Smooth muscle cell of the brain vasculature (primary cell): ENCODE results near the gene EPB41L5.
A peak's percentile ranks its signal among the peaks of the same experiment; 100 is the strongest.
"Not testable (repeated sequence)": the region's sequence is repeated elsewhere in the genome, so short reads cannot be mapped to it uniquely, and the experiment has no call there.

Experiments used
- DNase-seq: peaks from one replicate; pipeline ENCODE4 v3.0.0-alpha.2; 2012; ENCODE audit warnings: low read depth, low spot score

The EPB41L5 gene

GRCh38 chr2:120100627-120101026, 87.8 kb downstream of the EPB41L5 start:
- no peak for DNase-seq

DNA sequence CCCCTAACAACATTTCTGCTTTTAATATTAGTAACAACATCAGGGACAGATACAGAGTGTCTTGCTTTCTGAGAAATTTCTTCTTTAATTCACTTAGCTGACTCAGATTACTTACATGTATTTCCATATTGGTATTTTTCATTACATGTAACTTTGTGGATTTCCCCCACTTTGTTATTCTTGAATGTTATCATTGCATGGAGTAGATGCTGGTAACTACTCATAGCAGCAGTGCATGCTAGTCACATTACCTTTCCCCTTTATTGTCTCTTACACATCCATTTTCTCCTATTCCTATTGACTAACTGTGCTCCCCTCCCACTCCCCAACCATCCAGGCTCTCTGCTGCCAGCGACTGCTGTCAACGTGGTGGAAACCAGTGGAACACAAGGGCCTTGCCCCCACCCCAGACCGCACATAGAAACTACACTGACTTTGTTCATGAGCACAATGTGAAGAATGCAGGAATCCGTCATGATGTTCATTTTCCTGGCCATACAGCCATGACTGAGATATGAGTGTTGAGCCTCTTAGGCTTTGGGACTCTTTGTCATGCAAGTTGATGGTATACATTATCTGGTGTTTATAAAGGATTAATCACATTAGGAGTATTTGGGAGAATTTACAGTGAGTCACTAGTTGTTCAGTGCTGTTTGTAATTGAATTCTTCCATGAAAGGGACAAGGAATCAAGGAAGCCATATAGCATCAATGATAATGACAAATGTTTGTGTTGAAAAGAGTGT, 91.0 kb downstream of the EPB41L5 start:
- DNase-seq, result no peak

GRCh38 chr2:120104772-120105171, 91.9 kb downstream of the EPB41L5 start:
- no peak for DNase-seq

DNA sequence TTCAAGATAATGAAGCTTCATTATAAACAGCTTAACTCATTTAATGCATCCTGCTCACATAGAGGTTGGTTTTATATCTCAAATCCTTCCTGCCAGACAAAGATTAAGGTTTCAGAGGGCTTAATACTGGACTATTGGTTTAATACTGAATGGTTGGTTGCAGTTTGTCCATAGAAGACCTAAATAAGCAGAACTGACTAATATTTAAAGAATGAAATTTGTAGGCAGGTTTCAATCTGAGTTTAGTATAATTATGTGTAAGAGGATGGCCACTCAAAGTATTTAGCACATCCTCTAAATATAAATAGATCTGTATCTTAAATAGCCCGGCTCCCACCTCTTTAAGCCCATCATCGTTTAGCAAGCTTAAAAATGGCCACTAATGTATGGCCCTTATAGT, 92.5 kb downstream of the EPB41L5 start:
- DNase-seq, result no peak

DNA sequence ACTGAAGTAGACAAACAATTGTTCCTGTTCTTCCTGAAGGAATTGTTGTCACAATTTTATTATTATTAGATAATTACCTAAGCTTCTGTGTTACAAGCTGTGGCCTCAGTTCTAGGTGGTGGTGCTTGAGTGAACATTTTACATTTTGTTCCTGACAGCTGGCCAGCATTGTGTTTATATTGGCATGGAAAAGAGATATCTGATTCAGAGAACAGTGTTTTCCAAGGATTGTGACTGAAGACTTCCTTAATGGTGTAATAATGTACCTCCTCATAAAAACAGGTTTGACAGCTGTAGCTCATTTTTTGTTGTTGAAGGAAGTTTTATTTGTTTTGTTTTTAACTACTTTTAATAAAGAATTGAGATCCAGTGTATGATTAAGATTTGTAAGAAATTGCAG, 95.2 kb downstream of the EPB41L5 start:
- peak; percentile 59 for DNase-seq

DNA sequence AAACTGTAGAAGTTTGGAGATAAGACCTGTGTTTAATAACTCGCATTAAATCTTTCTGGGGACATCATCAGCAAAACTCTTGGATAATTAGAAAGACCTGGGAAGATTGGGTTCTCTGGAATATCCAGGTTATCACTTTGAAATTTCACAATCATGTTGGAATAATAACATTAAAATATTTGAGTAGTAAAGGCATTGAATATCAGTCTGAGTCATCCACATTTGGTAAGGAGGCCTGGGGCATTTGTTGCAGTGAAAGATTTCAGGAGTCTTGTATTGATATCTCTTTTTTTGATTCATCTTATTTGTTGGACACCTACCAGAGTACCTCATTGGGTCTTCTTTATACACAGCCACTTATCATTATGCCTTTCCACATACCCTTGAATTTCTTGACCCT, 95.9 kb downstream of the EPB41L5 start:
- DNase-seq, result no peak

- DNase-seq, result no peak
Observed at GRCh38 chr2:120109186-120110061, 96.5 kb downstream of the EPB41L5 start.

DNA sequence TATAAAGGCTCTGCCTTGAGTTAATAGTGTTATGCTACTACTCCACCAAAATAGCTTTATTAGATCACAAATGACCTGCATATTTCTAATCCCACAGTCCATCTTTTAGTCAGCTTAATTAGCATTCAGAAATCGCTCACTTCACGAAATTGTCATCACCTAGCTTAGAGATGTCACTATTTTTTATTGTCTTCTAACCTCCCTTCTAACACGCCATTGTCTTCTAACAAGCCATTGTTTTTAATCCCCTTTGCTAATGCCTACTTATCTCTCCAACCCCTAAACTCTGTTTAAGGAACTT, 97.1 kb downstream of the EPB41L5 start:
- no peak for DNase-seq

DNA sequence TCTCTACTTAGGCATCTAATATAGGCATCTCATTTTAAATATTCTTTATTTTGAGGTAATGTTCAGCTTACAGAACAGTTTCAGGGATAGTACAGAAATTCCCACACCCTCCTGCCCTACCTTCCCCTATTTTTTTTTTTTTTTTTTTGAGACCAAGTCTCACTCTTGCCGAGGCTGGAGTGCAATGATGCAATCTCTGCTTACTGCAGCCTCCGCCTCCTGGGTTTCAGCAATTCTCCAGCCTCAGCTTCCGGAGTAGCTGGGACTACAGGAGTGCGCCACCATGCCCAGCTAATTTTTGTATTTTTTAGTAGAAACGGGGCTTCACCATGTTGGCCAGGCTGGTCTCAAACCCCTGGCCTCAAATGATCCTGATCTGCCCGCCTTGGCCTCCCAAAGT, 97.6 kb downstream of the EPB41L5 start:
- no peak for DNase-seq

GRCh38 chr2:120111193-120111592, 98.3 kb downstream of the EPB41L5 start:
- DNase-seq, result no peak

GRCh38 chr2:120118018-120118417, 105.1 kb downstream of the EPB41L5 start:
- no peak for DNase-seq

GRCh38 chr2:120118471-120118870, 105.6 kb downstream of the EPB41L5 start:
- no peak for DNase-seq

GRCh38 chr2:120121337-120121736, 108.5 kb downstream of the EPB41L5 start:
- DNase-seq, result not testable (repeated sequence)

- DNase-seq, result no peak
Observed at GRCh38 chr2:120123090-120123489, 110.2 kb downstream of the EPB41L5 start.

DNA sequence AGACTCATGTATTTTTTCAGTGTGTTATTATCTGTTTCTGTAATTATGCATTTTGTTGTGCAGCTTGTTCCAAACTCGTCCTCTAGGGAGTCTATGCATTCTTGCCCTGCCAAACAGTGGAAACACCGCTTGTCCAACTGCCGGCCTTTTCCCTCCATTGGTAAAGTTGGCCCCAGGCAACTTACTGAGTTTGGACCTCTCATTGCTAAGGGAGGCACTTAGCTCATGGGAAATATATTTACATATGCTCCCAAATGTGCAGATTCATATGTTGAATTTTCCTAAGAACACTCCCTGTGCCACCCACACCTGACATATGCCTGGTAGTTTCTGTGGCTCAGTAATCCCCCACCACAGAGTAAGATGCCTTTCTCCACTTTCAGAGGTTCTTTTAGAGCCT, 112.3 kb downstream of the EPB41L5 start:
- DNase-seq, result no peak

DNA sequence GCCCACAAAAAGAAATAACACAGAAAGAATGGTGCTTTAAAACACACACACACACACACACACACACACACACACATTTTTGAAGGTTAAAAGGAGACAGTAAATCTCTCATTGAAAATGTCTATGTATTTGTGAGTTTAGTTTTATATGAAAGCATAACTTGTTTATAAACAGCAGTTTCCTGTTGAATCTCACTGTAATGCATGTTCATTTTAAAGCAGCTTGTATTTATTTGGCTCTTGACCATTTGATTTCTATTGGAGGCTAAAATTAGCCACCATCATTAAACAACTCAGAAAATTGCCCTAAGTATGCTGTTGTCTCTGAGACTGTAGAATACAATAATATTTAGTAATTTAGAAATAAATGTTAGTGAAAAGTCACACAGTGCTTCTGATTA, 115.3 kb downstream of the EPB41L5 start:
- no peak for DNase-seq

DNA sequence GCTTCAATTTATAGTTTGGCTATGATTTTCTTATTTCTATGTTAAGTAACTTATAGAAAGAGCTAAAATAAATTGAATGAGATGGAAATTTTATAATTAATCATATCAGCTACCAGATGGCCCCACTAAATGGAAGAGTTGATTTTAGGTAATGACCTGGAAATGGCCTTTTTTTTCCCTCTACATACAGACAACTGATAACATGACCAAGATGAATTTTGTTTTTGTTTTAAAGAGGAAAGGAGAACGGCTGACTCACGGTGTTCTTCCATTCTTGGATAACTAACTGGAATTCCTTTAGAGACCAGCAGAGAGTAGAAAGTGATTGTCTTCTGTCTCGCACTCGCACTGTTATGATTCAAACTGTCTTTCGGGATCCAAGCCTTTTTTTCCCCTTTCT, 119.3 kb downstream of the EPB41L5 start:
- no peak for DNase-seq

DNA sequence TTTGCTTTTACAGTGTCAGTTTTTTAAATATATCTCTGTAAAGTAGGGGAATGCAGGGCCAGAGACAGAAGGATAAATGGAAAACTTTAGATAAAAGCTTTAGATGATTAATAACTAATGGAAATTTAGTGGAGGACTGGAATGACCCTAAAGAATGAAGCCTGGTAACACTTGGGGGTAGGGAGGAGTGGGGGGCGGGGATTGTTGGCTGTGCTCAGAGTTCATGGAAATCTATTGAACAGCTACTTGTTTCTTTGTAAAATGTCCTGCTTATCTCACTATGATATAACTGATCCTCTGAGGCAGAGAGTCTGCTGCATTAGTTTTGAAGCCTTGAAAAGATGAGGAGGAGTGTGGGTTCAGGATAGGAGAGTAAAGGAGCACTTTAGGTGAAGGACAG, 119.8 kb downstream of the EPB41L5 start:
- no peak for DNase-seq

- DNase-seq, result no peak
Observed at GRCh38 chr2:120133572-120134244, 120.8 kb downstream of the EPB41L5 start.

DNA sequence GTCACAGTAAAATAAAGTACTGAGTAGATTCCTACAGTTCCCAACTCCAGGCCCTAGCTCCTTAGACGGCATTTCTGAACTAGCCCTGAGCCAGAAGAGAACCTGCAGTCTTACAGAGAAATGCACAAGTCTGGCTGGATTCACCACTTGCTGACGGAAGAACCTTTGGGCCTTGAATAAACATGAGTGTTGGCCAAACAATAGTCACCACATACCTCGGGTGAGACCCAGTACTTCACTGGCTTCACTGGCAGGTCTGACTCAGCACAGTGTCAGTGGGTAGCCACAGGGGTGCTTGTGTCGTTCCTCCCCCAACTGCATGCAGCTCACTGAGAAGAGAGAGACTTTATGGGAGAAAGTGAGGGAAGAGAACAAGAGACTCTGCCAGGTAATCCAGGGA, 121.4 kb downstream of the EPB41L5 start:
- DNase-seq, result peak; percentile 79

- not testable (repeated sequence) for DNase-seq
Observed at GRCh38 chr2:120135013-120135412, 122.1 kb downstream of the EPB41L5 start.

DNA sequence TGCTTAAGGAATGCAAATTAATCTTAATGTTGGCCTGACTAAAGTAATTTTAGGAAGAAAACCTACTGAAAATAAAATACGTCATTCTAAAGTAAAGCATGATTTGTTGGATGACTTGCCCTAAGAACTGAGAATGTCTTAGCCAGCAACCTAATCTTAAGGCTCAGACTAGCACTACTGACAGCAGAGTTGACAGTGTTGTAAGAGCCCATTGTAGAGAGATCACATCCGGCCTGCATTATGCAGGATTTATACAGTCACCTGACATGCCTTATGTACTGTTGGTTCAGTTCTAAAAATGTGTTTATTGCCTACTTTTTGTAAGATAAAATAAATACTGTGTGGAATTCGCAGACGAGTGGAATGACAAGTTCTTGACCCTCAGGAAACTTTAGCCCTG, 128.0 kb downstream of the EPB41L5 start:
- no peak for DNase-seq
